ENCODE data around the gene PEX7.
"Not testable (repeated sequence)": the region's sequence is repeated elsewhere in the genome, so short reads cannot be mapped to it uniquely, and the experiment has no call there.

PEX7 gene

DNA sequence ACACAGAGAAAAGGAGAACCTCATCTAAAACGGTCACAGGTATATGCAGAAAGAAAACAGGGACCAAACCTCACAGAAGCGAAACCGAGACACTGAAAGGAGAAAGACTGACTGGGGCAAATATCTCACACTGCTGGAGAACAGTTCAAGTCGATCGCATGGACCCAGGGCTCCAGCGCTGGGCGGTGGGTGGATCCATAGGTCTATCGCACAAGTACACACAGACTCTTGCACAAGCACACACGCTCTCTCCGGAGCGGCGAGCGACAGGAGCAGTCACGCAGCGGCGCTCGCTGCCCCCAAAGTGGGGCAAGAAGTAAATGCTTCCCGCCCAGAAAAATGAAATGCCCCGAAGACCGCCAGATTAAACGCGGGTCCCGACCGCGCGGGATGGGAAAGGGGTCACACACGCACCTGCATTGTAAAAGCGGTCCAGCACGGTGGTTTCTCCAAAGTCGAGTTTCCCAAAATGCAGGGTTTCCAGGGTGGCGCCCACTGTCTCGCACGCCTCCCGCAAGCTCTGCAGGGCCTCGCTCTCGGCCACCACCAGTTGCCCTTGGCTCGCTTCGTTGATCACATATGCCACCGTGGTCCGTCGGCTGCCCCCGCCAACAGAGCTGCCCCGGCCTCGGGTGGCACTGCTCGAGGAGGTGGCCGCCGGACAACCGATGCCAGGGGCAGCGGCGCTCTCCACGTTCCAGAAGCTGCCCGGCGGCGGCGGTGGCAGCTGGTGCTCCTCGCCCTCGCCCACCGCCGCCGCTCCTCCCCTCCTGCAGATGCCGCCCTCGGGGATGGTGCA is 30.9 kb upstream of the PEX7 start:
- DNase-seq, result peak; percentile 62 to 72 (median 64)

DNA sequence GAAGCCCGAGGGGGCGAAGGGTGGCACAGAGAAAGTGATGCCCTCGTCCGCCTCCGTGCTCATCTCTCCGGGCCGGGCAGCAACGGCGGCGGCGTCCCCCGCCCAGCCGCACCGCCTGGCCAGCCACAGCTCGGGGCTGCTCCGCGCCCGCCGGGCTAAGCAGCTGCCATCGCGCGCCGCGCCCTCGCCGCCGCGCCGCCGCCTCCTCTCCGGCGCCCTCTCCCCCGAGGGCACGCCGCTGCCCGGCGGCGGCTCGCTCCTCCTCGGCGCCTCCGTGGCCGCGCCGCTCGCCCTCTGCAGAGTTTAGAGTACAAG is 30.3 kb upstream of the PEX7 start:
- no peak for DNase-seq

DNA sequence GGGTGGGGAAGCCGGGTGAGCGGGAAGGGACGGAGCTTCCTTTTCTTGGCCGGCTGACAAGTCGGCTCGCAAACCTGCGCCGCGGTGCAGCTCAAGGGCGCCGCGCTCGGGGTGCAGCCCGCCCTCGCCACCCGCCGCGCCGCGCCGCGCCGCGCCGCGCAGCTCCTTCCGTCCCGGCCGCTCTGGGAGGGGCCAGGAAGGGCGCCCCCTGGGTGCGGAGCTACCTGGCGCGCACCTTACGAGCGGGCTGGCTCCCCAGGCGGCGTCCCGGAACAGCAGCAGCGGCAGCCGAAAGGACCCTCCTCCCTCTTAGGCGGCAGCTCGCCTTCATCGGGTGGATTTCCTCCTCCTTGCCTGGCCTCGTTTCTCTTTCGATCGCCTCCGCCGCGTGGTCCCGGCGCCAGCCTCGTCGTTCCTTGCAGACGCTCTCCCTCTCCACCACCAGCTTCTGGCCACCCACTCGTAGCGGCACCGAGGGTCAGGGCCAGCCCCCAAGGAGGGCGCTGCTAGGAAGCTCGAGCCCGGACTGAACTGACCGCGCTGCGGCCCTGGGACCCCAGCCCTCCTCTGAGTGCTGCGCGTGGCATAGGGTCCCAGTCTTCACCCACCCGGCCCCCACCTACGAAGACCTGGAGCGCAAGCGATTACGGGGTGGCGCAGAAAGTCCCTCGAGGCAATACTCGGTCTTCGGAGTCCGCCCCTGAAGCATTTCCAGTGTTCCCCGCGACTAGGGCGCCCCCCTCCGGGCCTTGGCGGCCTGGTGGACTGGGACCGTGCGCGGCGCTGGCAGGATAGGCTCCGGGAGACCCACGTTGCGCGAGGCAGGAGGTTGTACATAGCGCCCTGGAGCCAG is 29.8 kb upstream of the PEX7 start, which contains the start of gene MAP3K5:
Gene MAP3K5, minus strand, starts transcription at position 68 of the 853 bp plus-strand sequence. CDS start 320 bp downstream, outside the sequence.
- DNase-seq, result peak; percentile 93 to 97 (median 96)

DNA sequence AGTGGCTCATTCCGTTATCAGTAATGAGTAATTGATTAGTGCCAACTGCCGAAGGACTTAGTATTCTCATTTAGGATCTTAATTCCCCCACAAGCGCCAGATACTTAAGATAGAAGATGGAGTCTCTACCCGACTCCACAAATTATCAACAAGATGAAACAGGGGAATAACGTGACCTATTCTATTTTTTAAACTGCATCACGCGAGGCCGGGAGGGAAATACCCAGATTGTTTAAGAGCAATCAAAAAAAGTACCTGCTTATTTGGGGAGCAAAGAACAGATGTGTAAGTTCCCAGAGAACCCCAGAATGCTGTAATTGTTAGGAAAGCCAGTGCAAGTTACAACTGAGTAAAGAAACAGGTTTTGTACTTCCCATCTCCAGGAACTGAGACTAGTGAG is 29.0 kb upstream of the PEX7 start:
- peak; percentile 85 to 92 (median 85) for DNase-seq

DNA sequence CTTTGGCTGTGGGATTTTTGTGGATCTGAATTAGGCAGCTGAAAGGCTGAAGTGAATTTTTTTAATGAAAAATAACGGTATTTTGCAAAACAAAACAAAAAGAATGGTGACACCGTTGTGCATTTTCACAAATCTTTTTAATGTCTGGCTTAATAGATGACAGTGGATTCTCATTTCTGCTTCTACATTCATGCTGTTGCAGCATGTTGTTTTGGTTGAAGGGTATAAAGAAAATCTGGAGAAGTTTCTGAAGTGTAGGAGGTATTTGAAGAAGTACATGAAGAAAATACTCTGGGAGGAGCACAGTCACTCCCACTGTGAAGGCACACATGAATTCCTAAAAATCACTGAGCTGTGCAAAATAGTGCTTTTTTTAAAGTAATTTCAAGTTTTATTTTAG is 27.0 kb upstream of the PEX7 start:
- peak; percentile 47 to 61 (median 49) for DNase-seq

DNA sequence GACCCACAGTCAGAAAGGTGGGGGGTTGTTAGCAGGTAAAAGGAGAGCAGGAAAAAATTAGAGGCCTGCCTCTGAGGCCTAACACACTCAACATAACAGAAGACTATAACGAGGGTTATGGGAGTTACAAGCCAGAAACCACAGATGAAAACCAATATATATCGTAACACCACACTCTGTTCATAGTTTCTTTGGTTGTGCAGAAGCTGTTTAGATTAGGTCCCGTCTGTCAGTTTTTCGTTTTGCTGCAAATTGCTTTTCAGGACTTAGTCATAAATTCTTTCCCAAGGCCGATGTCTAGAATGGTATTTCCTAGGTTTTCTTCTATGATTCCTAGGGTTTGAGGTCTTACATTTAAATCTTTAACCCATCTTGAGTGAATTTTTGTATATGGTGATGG is 26.4 kb upstream of the PEX7 start:
- DNase-seq, result no peak

DNA sequence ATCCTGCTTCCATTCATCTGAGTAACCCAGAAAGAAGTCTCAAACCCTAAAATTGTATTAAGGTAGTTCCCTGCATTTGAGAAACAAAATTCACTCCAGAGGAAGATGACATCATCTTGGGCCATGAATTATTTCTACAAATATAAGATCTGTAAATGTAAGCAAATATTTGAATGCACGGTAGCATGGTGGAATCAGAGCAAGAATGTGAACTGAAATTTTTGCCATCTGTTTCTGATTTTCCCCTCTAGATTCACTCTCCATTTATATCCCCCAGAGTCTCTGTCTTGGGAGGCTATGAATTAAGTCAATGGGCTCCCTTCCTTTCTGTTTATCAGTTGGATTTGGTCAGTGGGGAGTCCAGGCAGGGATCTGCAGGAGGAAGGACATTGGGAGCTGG is 24.3 kb upstream of the PEX7 start:
- no peak for DNase-seq

DNA sequence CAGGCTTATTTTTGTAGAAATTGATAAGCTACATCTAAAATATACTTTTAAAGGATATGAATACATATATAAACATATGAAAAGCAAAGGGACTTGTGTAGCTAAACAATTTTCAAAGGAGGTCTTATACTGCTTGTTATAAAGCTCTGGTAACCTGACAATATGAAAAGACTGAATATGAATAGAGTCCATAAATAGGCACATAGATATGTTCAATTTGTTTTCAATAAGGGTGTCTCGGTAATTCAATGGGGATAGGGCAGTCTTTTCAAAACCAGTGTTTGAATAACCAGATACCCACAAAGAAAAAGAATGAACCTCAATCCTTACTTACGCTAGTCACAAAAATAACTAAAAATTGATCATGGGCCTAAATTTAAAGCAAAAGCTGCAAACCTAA is 20.8 kb upstream of the PEX7 start:
- DNase-seq, result no peak

DNA sequence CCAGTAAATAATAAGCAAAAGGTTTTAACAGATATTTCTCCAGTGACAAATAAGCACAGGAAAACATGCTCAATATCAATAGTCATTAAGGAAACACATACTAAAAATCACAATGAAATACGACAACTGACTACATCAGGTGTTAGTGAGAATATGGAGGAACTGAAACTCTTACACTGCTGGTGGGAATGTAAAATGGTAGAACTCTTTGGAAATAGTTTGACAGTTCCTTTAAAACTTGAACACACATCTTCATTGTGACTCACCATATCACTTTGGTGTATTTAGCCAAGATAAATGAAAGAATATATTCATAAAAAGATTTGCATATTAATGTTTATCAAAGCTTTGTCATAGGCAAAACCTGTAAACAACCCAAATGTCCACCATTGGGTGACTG is 18.8 kb upstream of the PEX7 start:
- DNase-seq, result peak in 1 of 3 donors; percentile 38

DNA sequence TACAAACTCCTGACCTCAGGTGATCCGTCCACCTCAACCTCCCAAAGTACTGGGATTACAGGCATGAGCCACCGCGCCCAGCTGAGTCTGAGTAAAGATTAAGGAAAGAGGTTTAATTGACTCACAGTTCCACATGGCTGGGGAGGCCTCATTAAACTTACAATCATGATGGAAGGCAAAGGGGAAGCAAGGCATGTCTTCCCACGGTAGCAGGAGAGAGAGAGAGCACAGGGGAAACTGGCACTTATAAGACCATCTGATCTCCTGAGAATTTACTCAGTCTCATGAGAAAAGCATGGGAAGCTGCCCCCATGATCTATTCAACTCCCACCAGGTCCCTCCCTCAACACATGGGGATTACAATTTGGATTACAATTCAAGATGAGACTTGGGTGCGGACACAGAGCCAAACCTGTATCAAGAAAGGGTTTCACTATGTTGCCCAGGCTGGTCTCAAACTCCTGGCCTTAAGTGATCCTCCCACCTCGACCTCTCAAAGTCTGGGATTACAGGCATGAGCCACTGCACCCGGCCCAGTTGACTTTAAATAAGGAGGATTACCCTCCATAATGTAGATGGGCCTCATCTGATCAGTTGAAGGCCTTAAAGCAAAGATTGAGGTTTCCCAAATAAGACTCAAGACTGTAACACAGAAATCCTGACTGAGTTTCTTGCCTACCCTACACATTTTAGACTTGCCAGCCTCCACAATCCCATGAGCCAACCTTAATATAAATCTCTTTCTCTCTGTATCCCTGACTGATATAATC is 13.1 kb upstream of the PEX7 start:
- DNase-seq, result no peak

DNA sequence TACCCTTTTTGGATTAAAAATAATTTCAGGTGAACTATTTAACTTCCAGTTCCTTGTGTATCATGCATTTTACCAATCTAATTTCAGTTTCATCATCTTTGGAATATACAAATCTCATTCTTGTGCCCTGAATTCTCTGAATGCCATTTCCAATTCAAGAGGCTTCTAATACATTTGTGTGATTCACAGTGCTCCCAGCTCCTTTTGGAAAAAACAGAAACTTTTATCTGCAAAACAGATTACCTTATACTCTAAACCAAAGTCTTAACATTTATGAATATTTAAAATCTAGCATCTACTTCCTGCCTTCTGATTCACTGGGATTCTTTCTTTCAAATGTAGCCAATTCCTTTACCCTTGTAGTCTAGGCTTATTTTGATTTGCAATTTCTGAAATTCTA is 11.1 kb upstream of the PEX7 start:
- no peak for DNase-seq

DNA sequence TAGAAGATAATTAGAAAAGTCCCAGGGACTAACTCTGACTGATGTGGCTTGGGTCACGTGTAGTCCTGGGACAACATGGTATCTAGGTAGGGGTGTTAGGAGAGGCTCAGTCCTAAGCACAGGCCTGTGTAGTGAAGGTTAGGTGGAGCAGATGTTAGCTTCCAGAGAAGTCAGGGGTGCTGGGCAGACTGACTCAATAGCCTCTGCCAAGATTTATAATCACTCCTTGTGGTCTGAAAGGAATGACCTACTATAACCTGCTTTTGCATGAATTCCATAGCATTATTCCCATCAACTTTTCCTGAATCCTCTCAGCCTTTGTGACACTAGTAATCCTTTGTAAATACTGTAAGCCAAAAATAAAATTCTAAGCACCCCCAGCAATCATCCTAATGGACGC is 10.2 kb upstream of the PEX7 start:
- DNase-seq, result no peak

DNA sequence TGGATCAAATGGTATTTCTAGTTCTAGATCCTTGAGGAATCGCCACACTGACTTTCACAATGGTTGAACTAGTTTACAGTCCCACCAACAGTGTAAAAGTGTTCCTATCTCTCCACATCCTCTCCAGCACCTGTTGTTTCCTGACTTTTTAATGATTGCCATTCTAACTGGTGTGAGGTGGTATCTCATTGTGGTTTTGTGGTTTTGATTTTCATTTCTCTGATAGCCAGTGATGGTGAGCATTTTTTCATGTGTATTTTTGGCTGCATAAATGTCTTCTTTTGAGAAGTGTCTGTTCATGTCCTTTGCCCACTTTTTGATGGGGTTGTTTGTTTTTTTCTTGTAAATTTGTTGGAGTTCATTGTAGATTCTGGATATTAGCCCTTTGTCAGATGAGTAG is 6.8 kb upstream of the PEX7 start:
- DNase-seq, result not testable (repeated sequence)

DNA sequence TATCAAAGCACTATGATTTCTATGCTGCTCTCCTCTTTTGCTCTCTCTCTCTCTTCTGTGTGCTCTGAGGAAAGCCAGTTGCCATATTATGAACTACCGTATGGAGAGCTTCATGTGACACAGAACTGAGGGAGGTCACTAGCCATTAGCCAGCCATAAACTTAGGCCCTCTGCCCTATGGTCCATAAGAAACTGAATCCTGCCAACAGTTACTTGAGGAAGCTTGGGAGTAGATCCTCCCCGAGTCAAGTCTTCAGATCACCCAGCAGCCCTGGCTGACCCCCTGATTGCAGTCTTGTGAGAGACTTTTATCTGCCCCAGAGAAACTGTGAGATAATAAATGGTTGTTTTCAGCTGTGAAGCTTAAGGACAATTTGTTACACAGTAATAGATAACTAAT is 5.7 kb upstream of the PEX7 start:
- DNase-seq, result no peak

DNA sequence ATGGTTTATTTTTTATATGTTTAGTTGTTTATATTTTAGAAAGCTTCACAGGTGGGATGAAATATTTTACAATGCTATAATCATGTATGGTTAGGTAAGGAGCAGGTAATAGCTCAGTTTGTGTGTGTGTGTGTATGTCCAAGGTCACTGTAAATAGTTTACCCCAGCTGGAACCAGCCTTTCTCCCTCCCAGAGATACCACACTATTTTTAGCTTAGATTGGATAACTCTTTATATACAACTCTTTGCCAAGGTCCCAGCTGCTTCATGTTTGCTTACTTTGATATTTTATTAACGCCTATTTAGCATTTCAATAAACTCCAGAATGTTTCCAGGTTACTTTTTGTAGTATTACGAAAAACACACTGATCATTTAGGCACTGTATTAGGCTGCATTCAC is 1.8 kb upstream of the PEX7 start:
- DNase-seq, result no peak

DNA sequence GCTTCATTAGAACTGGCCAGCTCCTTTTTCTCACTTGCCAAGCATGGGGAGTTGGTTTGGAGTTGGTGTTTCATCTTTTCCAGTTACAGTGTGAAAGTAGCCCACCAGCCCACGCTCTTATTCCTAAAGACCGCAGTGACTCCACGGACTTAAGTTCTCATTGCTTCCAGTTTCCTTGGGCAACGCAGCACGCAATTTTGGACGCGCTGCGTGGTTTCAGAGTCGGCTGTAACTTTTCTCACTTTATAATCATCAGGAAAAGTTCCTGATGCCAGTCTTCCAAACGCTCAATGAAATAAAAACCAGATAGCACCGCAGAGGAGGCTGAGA is 381 bp upstream of the PEX7 start:
- DNase-seq, result peak; percentile 57 to 75 (median 65)

DNA sequence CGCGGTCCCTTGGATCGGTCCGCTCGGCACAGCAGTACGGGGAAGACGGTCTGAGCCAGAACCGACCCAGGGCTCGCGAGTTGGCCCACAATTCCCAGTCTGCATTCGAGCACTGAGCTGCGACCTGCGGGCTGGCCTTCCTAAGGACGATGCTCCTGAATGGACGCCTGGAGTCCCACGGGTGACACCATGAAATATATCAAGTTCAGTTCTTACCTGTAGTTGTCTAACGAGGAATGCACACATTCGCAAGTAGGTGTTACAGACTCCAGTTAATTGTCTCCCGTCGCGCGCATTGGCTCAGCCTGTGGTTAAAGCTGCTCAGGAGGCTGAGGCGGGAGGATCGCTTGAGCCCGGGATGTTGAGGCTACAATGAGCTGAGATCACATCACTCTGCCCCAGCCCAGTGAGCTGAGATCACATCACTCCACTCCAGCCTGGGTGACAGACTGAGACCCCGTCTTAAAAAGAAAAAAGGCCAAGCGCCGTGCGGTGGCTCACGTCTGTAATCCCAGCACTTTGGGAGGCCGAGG is 802 bp downstream of the PEX7 start:
- no peak for DNase-seq

DNA sequence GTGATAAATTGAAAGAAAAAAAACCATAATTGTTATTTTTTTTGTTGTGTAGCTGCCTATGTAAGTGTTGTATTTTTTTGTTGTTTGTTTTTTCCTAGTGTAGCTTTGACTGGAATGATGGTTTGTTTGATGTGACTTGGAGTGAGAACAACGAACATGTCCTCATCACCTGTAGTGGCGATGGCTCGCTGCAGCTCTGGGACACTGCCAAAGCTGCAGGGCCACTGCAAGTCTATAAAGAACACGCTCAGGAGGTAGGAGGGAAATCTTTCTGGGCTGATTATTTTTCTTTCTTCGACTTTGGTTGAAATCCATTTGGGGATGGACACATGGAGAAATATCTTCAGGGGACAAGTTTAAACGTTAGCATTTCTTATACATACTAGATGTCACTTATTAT is 3.8 kb downstream of the PEX7 start:
- no peak for DNase-seq

DNA sequence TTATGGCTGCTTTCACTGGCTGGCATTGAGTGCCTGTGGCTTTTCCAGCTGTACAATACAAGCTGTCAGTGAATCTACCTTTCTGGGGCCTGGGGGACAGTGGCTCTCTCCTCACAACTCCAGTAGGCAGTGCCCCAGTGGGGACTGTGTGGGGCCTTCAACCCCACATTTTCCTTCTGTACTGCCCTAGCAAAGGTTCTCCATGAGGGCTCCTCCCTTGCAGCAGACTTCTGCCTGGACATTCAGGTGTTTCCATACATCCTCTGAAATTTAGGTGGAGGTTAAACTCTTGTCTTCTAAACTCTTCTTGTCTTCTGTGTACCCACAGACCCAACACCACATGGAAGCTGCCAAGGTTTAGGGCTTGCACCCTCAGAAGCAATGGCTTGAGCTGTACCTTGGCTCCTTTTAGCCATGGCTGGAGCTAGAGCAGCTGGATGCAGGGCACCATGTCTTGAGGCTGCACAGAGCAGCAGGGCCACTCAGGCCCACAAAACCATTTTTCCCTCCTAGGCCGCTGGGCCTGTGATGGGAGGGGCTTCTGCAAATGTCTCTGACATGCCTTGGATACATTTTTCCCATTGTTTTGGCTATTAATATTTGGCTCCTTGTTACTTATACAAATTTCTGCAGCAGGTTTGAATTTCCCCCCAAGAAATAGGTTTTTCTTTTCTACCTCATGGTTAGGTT is 9.6 kb downstream of the PEX7 start:
- DNase-seq, result no peak

DNA sequence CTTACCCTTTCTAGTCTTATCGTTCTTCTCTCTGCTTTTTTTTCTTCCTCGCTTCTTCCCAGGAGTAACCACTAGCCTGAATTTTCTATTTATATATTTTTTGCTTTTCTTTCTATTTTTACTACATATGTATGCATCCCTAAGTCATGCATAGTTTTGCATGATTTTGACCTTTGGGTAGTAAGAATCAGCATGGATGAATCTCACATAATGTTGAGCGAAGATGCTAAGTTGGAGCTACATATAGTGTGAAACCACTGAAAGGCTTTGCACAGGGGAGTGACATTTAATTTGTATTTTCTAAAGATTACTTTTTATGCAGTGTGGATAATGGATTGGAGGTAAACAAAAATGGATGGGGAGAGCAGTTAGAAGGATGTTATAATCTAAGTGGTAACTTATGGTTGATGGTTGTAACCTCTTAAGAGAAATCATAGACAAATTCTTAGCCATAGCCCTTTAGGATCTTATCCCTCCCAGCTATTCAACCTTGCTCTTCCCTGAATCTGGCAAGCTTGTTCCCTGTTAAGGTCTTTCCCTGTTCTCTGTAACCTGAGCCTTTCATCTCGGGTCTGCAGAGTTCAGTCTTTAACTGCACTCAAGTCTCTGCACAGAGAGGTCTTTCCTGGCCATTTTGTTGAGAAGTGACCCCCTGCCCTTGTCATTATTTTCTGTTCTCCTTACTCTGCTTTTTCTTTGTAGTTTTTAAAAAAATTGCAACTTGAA is 18.0 kb downstream of the PEX7 start:
- no peak for DNase-seq

DNA sequence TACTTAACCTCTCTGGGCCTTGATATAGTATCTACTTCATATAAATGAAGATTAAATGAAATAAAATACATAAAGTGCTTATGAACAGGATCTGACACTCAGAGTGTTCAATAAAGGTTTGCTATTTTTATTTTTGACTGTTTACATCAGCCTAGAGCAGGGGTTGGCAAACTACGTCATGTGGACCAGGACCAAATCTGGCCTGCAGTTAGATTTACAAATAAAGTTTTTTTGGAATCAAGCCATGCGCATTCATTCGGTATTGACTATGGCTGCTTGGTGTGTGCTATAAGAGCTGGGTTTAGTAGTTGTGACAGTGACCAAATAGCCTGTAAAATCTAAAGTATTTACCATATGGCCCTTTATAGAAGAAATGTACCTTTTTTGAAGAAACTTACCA is 20.8 kb downstream of the PEX7 start:
- DNase-seq, result no peak

DNA sequence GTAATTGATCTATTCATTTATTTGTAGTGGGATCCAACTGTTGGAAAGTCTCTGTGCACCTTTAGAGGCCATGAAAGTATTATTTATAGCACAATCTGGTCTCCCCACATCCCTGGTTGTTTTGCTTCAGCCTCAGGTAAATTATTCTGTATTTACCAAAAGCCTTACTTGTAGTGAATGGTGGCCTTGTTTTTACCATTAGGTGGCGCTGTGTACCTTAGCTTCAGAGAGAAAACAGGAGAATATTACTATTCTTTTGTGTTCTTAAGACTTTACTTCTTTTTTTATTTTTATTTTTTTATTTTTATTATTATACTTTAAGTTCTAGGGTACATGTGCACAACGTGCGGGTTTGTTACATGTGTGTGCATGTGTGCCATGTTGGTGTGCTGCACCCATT is 23.7 kb downstream of the PEX7 start:
- DNase-seq, result peak; percentile 65 to 78 (median 68)
